HK-2 (cell line): ENCODE measurements around the gene PLXNA1.

ENCODE experiments used
- DNase-seq: peaks from one replicate; pipeline ENCODE4 v3.0.0-alpha.2; 2018; ENCODE audit not compliant: unreplicated experiment

Gene PLXNA1

DNA sequence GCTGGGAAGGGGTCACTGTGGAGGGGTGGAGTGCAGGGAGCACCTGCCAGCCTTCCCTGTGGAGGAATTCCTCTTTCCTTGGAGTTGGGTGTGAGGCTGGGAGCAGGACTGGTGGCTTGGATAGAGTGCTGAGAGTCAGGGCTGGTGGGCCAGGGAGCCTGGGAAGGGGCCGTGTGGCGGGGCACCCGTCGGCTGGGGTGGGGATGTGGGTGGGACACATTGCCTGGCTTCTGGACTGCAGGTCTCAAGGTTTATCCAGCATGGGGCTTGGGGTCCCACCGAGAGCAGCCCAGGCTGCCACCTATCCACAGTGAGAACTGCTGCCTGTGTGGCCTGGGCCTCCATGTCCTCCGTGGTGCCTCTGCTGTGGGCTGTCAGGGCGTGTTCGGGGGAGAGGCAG lies 4.7 kb downstream of the PLXNA1 start:
- DNase-seq = no peak

- DNase-seq = no peak
Measured at GRCh38 chr3:126988451-126989021, 5.6 kb downstream of the PLXNA1 start.

DNA sequence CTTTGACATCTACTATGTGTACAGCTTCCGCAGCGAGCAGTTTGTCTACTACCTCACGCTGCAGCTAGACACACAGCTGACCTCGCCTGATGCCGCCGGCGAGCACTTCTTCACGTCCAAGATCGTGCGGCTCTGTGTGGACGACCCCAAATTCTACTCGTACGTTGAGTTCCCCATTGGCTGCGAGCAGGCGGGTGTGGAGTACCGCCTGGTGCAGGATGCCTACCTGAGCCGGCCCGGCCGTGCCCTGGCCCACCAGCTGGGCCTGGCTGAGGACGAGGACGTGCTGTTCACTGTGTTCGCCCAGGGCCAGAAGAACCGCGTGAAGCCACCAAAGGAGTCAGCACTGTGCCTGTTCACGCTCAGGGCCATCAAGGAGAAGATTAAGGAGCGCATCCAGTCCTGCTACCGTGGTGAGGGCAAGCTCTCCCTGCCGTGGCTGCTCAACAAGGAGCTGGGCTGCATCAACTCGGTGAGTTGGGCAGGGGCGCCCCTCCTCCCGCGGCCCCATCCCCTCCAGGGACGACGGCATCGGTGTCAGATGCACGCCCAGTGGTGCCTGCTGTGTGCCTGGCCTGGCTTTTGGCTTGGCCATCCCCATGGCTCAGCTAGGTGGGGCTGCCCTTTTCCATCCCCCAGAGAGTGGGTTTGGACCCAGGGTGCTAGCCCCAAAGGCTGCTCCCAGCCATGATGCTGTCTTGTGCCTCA lies 6.6 kb downstream of the PLXNA1 start:
- no peak for DNase-seq

DNA sequence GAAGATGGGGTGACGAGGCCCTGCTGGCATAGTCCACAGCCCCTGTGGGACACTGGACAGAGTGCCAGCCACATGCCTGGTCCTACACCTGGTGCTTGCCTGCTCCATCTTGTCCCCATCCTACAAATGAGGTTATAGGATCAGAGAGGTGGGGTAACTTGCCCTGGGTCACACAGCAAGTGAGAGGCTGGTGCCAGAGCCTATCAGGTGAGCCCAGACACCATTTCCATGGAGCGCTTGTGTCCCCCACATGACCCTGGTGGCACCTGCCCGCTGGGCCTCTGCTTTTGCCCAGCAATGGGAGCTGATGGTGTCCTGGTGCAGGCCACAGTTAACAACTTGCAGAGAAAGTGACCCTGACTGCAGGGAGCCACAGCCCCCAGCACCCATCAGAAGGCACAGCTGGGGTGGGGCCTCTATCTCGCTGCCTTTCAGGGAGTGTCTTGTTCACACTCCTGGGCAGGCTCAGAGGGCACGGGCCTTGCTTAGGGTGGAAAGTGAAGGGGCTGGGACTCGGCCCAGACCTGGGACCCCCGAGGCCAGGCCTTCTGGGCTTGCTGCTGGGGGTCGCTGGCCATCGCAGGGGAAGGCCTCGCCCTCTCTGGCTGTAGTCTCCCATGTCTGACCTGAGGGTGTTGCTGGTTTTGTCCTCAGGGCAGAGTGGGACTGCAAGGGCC lies 7.2 kb downstream of the PLXNA1 start:
- no peak for DNase-seq

- DNase-seq = no peak
Measured at GRCh38 chr3:126990890-126991289, 8.0 kb downstream of the PLXNA1 start.

DNA sequence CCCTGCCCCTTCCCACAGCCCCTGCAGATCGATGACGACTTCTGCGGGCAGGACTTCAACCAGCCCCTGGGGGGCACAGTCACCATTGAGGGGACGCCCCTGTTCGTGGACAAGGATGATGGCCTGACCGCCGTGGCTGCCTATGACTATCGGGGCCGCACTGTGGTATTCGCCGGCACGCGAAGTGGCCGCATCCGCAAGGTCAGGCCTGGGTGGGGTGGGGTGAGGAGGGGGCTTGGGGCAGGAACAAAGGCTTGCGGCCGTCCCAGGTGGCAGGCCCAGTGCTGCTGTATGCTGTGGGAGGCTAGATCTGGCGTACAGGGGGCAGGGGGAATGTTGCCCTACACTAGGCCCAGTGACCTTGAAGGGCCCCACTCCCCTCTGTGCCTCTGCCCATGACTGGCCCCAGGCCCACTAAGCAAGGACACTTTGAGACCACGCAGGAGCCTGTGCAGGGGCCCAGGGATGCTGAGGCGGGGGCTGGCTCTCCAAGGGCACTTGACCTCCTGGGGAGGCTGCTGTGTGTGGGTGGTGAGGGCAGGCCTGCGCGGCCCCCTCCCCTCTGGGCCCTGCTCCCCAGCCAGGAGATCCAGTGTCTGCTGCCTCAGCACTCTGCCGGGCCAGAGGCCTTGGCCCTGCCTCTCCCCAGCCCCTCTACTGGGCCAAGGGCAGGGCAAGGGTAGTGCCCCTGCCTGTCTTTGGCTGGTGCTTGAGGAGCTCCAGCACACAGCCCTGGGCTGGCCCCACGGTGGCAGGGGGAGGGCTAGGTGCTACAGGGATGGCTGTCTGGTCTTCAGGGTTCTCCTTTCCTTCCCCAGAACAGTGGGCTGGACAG lies 8.7 kb downstream of the PLXNA1 start:
- no peak for DNase-seq

DNA sequence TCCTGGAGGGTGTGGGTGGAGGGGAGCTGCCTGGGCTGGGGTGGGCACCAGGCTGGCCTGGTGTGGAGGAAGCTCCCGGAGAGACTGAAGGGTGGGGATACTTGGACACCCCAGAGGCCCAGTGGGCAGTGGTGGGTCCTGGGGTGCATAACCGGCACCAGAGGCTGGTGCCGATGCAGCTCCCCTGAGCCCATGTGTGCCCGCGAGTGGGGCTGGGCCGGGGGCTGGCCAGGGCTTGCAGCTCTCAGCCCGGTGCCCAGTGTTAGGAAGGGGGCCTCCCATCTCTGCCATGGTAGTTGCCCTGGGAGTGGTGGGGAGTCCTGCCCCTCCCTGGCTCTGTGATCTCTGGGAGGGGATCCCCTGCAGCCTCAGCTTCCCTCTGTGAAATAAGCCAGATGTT lies 9.3 kb downstream of the PLXNA1 start:
- no peak for DNase-seq

GRCh38 chr3:126992776-126993175 lies 9.9 kb downstream of the PLXNA1 start:
- no peak for DNase-seq

GRCh38 chr3:126993436-126993835 lies 10.5 kb downstream of the PLXNA1 start:
- no peak for DNase-seq

DNA sequence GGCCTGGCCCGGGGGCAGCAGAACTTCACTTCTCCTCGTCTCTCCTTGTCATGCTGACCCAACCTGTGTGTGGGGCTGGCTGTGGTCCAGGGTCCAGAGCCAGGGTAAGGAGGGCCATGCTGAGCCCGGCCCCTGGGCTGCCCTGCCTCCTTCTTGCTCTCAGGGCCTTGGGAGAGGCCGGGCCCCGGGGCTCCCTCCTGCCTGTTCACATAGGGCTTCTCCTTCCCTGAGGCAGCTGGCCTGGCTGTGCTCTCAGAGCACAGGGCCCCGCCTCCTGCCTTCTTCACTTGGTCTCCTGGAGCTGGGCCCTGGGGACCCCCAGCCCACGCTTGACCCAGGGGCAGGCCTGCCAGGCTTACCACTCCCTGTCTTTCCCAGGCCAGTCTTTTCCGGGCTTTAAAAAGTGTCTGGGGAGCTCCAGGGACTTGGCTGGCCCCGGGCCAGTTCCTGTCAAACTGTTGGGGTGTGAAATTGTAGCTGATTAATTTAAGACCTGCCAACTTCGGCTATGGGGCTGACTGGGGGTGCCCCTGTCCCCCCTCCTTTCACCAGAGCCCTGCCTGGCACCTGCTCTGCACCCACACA lies 11.8 kb downstream of the PLXNA1 start:
- DNase-seq = no peak

- no peak for DNase-seq
Measured at GRCh38 chr3:126995254-126995780, 12.4 kb downstream of the PLXNA1 start.

DNA sequence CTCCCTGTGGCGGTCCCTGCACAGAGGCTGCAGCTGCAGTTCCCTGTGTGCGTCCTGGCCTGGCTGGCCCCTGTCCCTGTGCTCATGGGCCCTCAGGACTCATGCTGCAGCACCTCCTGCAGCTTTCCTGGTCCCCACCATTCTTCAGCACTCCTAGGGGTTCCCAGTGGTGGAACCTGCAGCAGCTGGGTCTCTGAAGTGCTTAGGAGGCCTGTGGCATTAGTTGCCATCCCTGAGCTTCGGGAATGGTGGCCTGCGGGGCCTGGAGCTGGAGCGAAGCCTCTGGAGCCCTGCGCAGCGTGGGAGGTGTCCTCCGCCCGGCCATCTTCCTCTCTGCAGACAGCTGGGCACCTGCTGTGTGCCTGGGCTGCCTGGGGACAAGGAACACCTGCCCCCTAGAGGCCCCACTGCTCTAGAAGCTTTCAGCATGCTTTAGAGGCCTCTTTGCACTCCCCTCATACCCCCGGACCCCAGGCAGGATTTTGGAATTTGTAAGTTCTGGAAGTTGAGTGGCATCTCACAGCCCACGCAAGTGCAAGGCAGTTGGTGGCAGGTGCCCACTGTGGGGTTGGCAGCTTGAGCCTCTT lies 13.1 kb downstream of the PLXNA1 start:
- DNase-seq = no peak

- DNase-seq = no peak
Measured at GRCh38 chr3:126996905-126997304, 14.0 kb downstream of the PLXNA1 start.

DNA sequence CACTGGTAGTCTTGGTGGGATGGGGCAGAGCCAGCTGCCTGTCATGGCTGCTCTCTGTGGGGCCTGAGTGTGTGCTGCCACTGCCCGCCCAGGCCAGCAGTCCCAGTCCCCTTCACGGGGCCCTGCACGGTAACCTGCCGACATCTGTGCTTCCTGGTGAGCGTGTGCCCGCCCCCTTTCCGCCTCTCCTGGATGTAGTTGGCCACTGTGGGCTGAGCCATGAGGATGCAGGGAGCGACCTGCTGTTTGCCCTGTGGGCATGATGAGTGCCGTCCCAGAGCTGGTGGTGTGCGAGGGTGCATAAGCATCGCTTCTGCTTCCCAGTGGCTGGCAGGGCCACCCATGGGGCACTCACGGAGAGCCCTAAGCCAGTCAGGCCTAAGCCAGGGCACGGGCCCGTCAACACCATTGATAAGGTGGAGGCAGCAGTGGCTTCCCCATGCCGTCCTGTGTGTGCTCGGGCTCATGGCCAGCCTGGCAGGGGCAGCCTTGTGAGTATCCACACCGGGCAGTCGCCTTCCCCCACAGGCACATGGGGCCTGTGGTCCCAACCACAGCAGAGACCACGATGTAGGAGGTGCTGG lies 14.6 kb downstream of the PLXNA1 start:
- DNase-seq = no peak

- no peak for DNase-seq
Measured at GRCh38 chr3:126998320-126998719, 15.4 kb downstream of the PLXNA1 start.

DNA sequence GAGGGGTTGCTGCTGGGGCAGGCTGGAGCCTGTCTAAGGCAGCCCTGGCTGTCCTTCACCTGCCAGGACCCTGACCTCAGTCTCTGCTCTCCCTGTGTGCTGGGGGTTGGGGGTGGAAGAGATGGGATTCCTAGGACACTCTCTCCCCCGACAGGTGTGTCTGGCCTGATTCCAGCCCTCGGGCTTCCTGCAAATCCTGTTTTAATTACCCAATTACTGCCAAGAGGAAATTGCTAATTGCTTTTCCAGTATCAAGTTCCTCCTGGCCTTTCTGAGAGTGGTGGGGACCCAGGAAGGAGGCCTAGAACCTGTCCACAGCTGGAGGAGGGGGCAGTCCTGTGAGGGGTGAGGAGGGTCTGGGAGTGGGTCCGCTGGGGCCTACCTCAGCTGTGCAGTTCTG lies 15.8 kb downstream of the PLXNA1 start:
- no peak for DNase-seq

GRCh38 chr3:126999383-126999782 lies 16.5 kb downstream of the PLXNA1 start:
- no peak for DNase-seq

DNA sequence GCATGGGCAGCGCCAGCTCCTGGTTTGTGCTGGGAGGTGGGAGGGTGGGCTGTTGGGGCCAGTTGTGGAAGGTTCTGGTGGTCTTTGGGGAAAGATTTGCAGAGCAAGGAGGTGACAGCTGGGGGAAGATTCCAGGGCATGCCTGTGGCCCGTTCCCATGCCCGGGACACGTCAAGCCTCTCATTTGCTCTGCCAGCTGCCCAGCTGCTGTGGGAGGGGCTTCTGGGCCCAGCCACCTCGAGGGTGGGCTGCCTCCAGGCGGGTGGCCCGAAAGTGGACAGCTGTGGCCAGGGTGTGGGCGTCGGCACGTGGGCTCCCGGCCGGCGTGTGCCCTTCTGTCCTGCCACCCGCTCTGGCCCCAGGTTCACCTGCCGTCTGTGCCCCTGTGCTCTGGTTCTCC lies 17.2 kb downstream of the PLXNA1 start:
- no peak for DNase-seq

DNA sequence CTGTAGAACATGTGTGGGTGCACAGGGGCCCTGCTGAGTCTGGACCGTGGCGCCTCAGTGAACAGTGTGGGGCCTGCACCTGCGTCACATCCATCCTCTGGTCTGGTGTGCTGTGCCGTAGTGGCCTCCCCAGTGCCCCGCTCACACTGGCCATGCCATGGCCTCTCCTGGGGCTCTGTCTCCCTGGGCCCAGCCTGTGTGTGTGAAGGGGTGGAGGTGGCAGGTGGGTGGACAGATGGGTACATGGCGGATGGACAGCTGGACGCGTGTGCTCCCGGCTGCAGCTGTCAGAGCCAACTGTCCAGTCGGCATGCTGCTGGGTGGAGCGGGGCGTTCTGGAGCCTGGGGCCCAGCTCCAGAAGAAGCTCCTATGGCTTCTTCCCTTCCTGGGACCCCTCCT lies 17.8 kb downstream of the PLXNA1 start:
- no peak for DNase-seq

- DNase-seq = no peak
Measured at GRCh38 chr3:127001486-127002194, 18.7 kb downstream of the PLXNA1 start.
